Lower leg skin (tissue), 4 donors: ENCODE results near the gene LMAN2. TPM values are rescaled to one million over a fixed set of nuclear protein-coding genes. Genes with fewer than 3 reads are reported as not detected.
A peak's percentile ranks its signal among the peaks of the same experiment; 100 is the strongest.

Experiments used
- DNase-seq, 2 donors: peaks; one replicate each; pipeline ENCODE4 v3.0.0-alpha.2; 2019; ENCODE audit warnings: low spot score in 2 of 2
- H3K4me3 ChIP-seq: fragments of 200-600 bp; sonication (generic); 2 replicates; pipeline ENCODE4 v1.5.1; 2017; ENCODE audit warnings: mild to moderate bottlenecking, low read depth; ENCODE audit not compliant: poor library complexity, severe bottlenecking
- POLR2A ChIP-seq, 2 donors: fragments of 450-650 bp; IDR thresholded peaks; one replicate each; pipeline ENCODE4 v1.6.1; 2016 to 2017; ENCODE audit warnings: antibody characterized with exemption in 2 of 2, mild to moderate bottlenecking in 1 of 2, moderate library complexity in 1 of 2
- WGBS, 2 donors: methylation state at CpG; one replicate each; pipeline ENCODE4 v1.1.5; 2018; 5-methylcytosine and 5-hydroxymethylcytosine counted together
- intact Hi-C: fragments of 100-400 bp; cut with DNase I; formaldehyde crosslinking; loops from one replicate; pipeline ENCODE4 v1.15.0; 2023; ENCODE audit warnings: low total_unique reads
- total RNA-seq, 4 donors: library from RNA; depleted of rRNA; stranded (reverse); fragments of >200 nt; gene quantifications; one replicate each; pipeline ENCODE4 v1.1.0, GENCODE V29; 2016
- TF ChIP-seq, protein P1 (sequence below), 3 donors: fragments of 450-650 bp; IDR thresholded peaks; one replicate each; pipeline ENCODE4 v1.5.1; 2016; ENCODE audit warnings: antibody characterized with exemption in 3 of 3, mild to moderate bottlenecking in 3 of 3, moderate library complexity in 2 of 3

The LMAN2 gene
- total RNA-seq, 4 donors from 2014 or later = 139 to 191 (median 166) TPM

DNA sequence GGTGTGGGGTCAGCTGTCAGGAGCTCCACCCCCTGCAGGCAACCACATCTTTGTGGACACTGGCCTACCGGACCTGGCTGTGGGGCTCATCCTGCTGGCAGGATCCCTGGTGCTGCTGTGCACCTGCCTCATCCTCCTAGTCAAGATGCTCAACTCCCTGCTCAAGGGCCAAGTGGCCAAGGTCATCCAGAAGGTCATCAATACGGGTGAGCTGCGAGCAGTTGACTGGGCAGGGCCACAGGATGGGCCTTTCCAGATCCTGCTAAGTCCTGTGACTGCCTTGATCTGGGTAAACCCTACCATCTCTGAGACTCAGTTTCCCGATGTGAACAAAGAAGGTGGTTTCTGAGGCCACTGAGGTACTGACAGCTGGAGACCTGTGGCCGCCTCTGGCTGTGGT lies 42.5 kb upstream of the LMAN2 start:
- 75 to 84% methylated on average over 4 to 5 of the region's 5 CpGs for WGBS, 2 donors
- TF ChIP-seq, protein P1, sequence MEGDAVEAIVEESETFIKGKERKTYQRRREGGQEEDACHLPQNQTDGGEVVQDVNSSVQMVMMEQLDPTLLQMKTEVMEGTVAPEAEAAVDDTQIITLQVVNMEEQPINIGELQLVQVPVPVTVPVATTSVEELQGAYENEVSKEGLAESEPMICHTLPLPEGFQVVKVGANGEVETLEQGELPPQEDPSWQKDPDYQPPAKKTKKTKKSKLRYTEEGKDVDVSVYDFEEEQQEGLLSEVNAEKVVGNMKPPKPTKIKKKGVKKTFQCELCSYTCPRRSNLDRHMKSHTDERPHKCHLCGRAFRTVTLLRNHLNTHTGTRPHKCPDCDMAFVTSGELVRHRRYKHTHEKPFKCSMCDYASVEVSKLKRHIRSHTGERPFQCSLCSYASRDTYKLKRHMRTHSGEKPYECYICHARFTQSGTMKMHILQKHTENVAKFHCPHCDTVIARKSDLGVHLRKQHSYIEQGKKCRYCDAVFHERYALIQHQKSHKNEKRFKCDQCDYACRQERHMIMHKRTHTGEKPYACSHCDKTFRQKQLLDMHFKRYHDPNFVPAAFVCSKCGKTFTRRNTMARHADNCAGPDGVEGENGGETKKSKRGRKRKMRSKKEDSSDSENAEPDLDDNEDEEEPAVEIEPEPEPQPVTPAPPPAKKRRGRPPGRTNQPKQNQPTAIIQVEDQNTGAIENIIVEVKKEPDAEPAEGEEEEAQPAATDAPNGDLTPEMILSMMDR (IDR thresholded peaks at IDR 0.05) = no peak
- TF ChIP-seq POLR2A (IDR thresholded peaks at IDR 0.05) = no peak
- no peak overlapping the region for H3K4me3 ChIP-seq
- intact Hi-C loops = no loop called here
- DNase-seq = no peak

DNA sequence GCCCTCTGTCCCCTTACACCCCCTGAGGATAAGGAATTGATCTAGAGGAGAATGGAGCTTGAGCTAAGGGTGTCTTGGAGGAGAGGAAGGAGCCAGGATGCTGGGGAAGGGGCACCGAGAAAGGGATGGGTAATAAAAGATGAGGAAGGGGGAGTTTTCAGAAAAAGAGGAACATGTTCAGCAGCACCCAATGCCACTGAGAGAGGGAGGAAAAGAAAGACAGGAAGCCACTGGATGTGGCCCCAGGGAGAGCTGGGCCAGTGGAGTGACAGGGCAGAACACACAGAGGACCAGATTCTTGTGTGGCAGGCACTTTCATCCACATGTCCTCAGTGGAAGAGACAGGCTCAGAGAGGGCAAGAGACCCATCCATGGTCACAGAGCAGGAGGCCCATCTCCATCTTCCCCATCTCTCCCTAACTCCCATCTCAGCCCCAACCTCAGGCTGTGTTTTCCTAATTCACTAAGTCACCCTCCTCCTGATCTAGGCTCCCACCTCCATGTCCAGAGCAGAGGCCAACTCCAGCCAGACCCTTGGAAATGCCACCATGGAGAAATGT lies 41.8 kb upstream of the LMAN2 start:
- intact Hi-C loops = no loop called here
- 73 to 84% methylated on average over 1 of the region's 1 CpG for WGBS, 2 donors

DNA sequence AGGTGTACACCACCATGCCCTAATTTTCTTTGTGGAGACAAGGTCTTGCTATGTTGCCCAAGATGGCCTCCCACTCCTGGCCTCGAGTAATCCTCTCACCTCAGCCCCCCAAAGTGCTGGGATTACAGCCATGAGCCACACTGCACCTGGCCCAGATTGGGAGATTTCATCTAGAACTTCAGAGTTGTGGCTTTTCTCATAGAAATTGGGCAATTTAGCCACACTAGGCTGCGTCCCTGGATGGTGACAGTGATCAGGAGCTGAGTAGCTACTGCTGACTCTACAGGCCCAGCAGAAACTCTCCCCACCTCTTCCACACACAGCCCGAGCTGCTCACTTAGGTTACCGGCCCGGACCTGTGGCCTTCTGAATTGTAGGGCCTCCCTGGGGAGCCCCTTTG lies 41.3 kb upstream of the LMAN2 start:
- 75 to 87% methylated on average over 5 of the region's 5 CpGs for WGBS, 2 donors
- no peak for TF ChIP-seq POLR2A (IDR thresholded peaks at IDR 0.05)
- TF ChIP-seq, protein P1 (IDR thresholded peaks at IDR 0.05) = no peak
- no peak for DNase-seq
- intact Hi-C loops = no loop called here
- H3K4me3 ChIP-seq = no peak overlapping the region

More for the DNA sequence above, 41.8 kb upstream of the LMAN2 start:
- H3K4me3 ChIP-seq = no peak overlapping the region
- TF ChIP-seq, protein P1 (IDR thresholded peaks at IDR 0.05) = no peak
- no peak for TF ChIP-seq POLR2A (IDR thresholded peaks at IDR 0.05)
- no peak for DNase-seq

DNA sequence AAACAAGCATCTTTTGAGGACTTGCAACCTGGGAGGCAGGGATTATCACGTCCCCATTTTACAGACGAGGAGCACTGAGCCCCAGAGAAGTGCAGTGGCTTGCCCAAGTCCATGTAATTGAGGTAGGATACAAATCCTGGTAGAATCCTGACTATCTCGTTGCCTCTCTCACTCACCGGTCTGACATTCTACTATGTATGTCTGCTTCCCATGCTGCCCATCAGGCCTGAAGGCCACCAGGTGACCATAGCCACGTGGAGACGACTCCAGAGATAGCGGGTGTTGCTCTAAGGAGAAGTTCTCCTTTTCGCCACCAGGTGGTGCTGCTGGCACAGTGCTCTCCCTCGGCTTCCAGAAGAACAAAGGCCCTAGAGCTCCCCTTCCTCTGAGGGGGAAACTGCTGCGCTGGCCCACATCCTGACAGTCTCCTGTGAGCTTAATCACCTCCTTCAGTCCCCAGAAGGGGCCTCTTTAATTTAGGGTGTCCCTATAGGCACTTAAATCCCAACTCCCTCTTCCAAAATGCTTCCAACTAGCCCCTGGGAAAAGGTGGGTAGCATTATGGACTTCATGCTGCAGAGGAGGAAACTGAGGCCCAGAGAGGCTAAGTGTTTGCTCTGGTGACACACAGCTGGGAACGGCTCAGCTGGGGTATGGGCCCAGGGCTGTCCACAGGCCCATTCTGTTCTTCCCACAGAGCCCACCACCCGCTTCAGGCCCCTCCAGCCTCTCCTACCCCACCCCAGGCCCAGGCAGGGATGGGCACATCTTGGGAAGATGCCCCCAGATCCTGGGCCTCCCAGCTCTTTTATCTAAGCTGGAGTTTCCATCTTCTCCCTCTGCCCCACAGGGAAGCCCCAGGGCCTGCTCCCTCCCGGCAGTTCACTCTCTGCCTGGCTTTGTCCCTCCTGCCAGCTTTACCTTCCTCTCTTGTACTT lies 39.2 kb upstream of the LMAN2 start:
- DNase-seq = peak; percentile 82 to 96
- TF ChIP-seq, protein P1 (IDR thresholded peaks at IDR 0.05) = peak in 1 of 3 donors; percentile 67
- no peak for TF ChIP-seq POLR2A (IDR thresholded peaks at IDR 0.05)
- whole genome bisulfite sequencing, 2 donors = 21 to 22% methylated on average over 12 to 13 of the region's 13 CpGs
- H3K4me3 ChIP-seq = no peak overlapping the region
- intact Hi-C loops = loop anchor here (1.0 to 2.0 kb wide), 2 partner anchors 36 to 40 kb away; partner anchors contain the start of gene GRK6

DNA sequence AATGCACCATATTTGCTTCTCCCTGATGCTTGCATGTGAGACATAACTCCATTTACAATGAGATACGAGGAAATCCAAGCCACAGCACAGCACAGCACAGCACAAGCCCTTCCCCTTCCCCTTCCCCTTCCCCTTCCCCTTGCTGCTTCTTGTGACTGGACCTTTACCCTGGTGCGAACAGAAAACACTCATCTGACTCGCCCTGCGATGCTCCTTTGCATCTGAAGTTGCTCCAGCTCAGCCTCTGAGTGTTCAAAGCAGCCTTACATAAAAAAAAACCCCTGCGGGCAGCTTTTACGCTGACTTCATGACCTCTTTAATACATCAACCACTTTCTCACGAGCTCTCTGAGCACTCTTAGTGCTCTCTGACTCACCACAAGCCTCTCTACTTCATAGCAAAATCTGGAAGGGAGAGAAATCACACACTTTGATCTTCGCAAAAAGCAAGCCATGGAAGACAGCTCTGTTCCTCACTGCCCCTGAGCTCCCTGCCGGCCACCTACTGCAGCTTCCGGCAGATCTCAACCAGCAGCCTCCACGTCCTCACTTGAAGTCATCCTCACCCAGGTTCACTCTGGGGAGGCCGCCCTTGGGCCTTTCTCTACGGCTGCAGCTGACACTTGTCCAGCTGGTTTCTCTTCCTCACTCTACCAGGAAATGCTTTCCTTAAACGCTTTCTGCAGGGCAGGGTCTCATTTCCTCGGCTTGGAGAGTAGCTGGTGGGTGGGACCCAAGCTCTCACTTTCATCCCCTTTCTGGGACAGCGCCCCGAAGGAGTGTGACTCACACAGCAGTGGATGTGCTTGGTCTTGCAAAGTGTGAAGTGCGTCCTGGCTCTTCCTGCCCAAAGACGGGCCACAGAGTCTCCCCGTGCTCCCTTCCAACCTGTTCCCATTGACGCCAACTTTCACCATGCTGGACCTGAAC lies 38.0 kb upstream of the LMAN2 start:
- WGBS, 2 donors = 13 to 16% methylated on average over 21 of the region's 21 CpGs
- H3K4me3 ChIP-seq = no peak overlapping the region
- DNase-seq = no peak

More for the DNA sequence above, 38.0 kb upstream of the LMAN2 start:
- intact Hi-C loops = loop anchor here (2.0 kb wide), 1 partner anchor 41 kb away; no protein-coding TSS in a partner anchor
- no peak for TF ChIP-seq POLR2A (IDR thresholded peaks at IDR 0.05)
- TF ChIP-seq, protein P1 (IDR thresholded peaks at IDR 0.05) = no peak
